ENCODE data around the gene ZNF780A. TPM values are rescaled to one million over a fixed set of nuclear protein-coding genes. Genes with fewer than 3 reads are reported as not detected.

The ZNF780A gene
- total and polyA plus RNA-seq, 2 of the 13 experiments (the other 11 are each of a cell fraction or from before 2014, with no cell fraction given) = 13.5 to 22.7 TPM

GRCh38 chr19:40055832-40056504 lies 34.8 kb downstream of the ZNF780A start, which contains the start of gene ZNF780B (continued):
- TF ChIP-seq ZNF609 (CRISPR knock-in tag; IDR thresholded peaks at IDR 0.05; ENCODE audit: borderline replicate concordance) (no peak), ZNF292 (CRISPR knock-in tag; IDR thresholded peaks at IDR 0.05; ENCODE audit: borderline replicate concordance, low read depth) (peak; percentile 79; the same call in 1 of the 2 replicates), SUZ12 (IDR thresholded peaks at IDR 0.05; ENCODE audit: low read depth, low read length) (peak; percentile 37; the same call in 1 of the 2 replicates), ZNF468 (CRISPR knock-in tag; IDR thresholded peaks at IDR 0.05) (no peak), ZNF256 (CRISPR knock-in tag; conservative IDR thresholded peaks at IDR 0.05) (0 out of 2 replicates have a peak, but pooled peaks have one; percentile 11), NFRKB (IDR thresholded peaks at IDR 0.05) (no peak), NFE2L1 (CRISPR knock-in tag; IDR thresholded peaks at IDR 0.05; ENCODE audit: borderline replicate concordance) (peak; percentile 90), MXD4 (CRISPR knock-in tag; IDR thresholded peaks at IDR 0.05) (no peak), NR1H2 (CRISPR knock-in tag; IDR thresholded peaks at IDR 0.05; ENCODE audit: borderline replicate concordance, low read depth) (no peak), ZBTB2 (CRISPR knock-in tag; IDR thresholded peaks at IDR 0.05; ENCODE audit: low read depth) (no peak), E2F2 (CRISPR knock-in tag; IDR thresholded peaks at IDR 0.05; ENCODE audit: borderline replicate concordance) (no peak), ZNF124 (CRISPR knock-in tag; IDR thresholded peaks at IDR 0.05) (peak; percentile 66; the same call in 1 of the 2 replicates), REXO4 (CRISPR knock-in tag; IDR thresholded peaks at IDR 0.05; ENCODE audit: borderline replicate concordance) (no peak), MAF1 (CRISPR knock-in tag; IDR thresholded peaks at IDR 0.05; ENCODE audit: borderline replicate concordance) (no peak), ZFY (CRISPR knock-in tag; IDR thresholded peaks at IDR 0.05) (peak; percentile 82), SMARCC2 (IDR thresholded peaks at IDR 0.05) (no peak), JUNB (CRISPR knock-in tag; IDR thresholded peaks at IDR 0.05; ENCODE audit: borderline replicate concordance) (no peak), MED8 (CRISPR knock-in tag; IDR thresholded peaks at IDR 0.05; ENCODE audit: insufficient replicate concordance) (no peak)
